Neural cell (in vitro differentiated cells): Measurements from ENCODE around the gene CCT3. TPM values are rescaled to one million over a fixed set of nuclear protein-coding genes. Genes with fewer than 3 reads are reported as not detected.

Source experiments
- H2AFZ ChIP-seq: fragments of 200-600, 300-800 bp; sonication (generic), shearing (Covaris generic); 2 replicates; pipeline ENCODE4 v1.6.0; 2014; ENCODE audit warnings: low read depth, mild to moderate bottlenecking, antibody characterized with exemption, low read length, moderate library complexity
- H3F3A ChIP-seq: fragments of 200-600 bp; shearing (Covaris generic); 2 replicates; pipeline ENCODE4 v1.6.1; 2016; ENCODE audit warnings: mild to moderate bottlenecking, moderate library complexity, mixed read lengths, antibody characterized with exemption, low read length; ENCODE audit not compliant: insufficient read depth, poor library complexity, severe bottlenecking
- H3K27ac ChIP-seq: fragments of 200-600, 300-800 bp; sonication (generic), shearing (Covaris generic); 2 replicates; pipeline ENCODE4 v1.5.1; 2014; ENCODE audit warnings: mild to moderate bottlenecking, low read length, moderate library complexity
- H3K27me3 ChIP-seq: fragments of 300-800, 200-600 bp; sonication (generic), shearing (Covaris generic); 2 replicates; pipeline ENCODE4 v1.6.0; 2014; ENCODE audit warnings: mild to moderate bottlenecking, low read depth, low read length, moderate library complexity; ENCODE audit not compliant: insufficient read depth
- H3K36me3 ChIP-seq: fragments of 300-800, 200-600 bp; sonication (generic), shearing (Covaris generic); 2 replicates; pipeline ENCODE4 v1.5.1; 2014; ENCODE audit warnings: mild to moderate bottlenecking, antibody characterized with exemption, low read length, moderate library complexity; ENCODE audit not compliant: insufficient read depth
- H3K4me2 ChIP-seq: fragments of 300-800, 200-600 bp; sonication (generic), shearing (Covaris generic); 2 replicates; pipeline ENCODE4 v1.6.0; 2014; ENCODE audit warnings: mild to moderate bottlenecking, low read length
- H3K4me3 ChIP-seq: fragments of 300-800, 200-600 bp; sonication (generic), shearing (Covaris generic); 2 replicates; pipeline ENCODE4 v1.5.1; 2014; ENCODE audit warnings: mild to moderate bottlenecking, low read length, moderate library complexity
- H3K79me2 ChIP-seq: fragments of 200-600 bp; shearing (Covaris generic); replicated peaks from 2 replicates; pipeline ENCODE4 v1.6.0; 2014; ENCODE audit warnings: mild to moderate bottlenecking, low read length, moderate library complexity; ENCODE audit not compliant: insufficient read depth
- H3K9ac ChIP-seq: fragments of 300-800, 200-600 bp; sonication (generic), shearing (Covaris generic); 2 replicates; pipeline ENCODE4 v1.6.1; 2016; ENCODE audit warnings: mild to moderate bottlenecking, low read length, mixed read lengths
- H3K9me2 ChIP-seq: fragments of 200-600 bp; shearing (Covaris generic); 2 replicates; pipeline ENCODE4 v1.6.1; 2016; ENCODE audit warnings: mild to moderate bottlenecking, low read length, mixed read lengths; ENCODE audit not compliant: insufficient read depth
- H3K9me3 ChIP-seq: fragments of 200-600, 300-800 bp; sonication (generic), shearing (Covaris generic); 2 replicates; pipeline ENCODE4 v1.6.1; 2016; ENCODE audit warnings: mild to moderate bottlenecking, mixed run types, low read length, moderate library complexity, mixed read lengths
- H4K20me1 ChIP-seq: fragments of 200-600 bp; shearing (Covaris generic); 2 replicates; pipeline ENCODE4 v1.6.1; 2016; ENCODE audit warnings: mild to moderate bottlenecking, mixed run types; ENCODE audit not compliant: insufficient read depth
- CTCF ChIP-seq: fragments of 450-650 bp; IDR thresholded peaks from 2 replicates; pipeline ENCODE4 v1.5.1; 2014; ENCODE audit warnings: antibody characterized with exemption, mild to moderate bottlenecking, moderate library complexity; ENCODE audit not compliant: poor library complexity, severe bottlenecking
- EP300 ChIP-seq: fragments of 450-650 bp; conservative IDR thresholded peaks from 2 replicates; pipeline ENCODE4 v1.6.1; 2014; ENCODE audit warnings: antibody characterized with exemption, mild to moderate bottlenecking, moderate library complexity; ENCODE audit not compliant: poor library complexity, severe bottlenecking
- MXI1 ChIP-seq: fragments of 450-650 bp; conservative IDR thresholded peaks from 2 replicates; pipeline ENCODE4 v1.6.1; 2014; ENCODE audit warnings: antibody characterized with exemption, mild to moderate bottlenecking; ENCODE audit not compliant: poor library complexity, severe bottlenecking
- RAD21 ChIP-seq: fragments of 450-650 bp; conservative IDR thresholded peaks from 2 replicates; pipeline ENCODE4 v1.6.1; 2014; ENCODE audit warnings: antibody characterized with exemption, mild to moderate bottlenecking, moderate library complexity
- REST ChIP-seq: IDR thresholded peaks from 2 replicates; pipeline ENCODE4 v1.6.1; 2012; ENCODE audit warnings: borderline replicate concordance
- SMC3 ChIP-seq: fragments of 450-650 bp; conservative IDR thresholded peaks from 2 replicates; pipeline ENCODE4 v1.6.1; 2014; ENCODE audit warnings: antibody characterized with exemption, mild to moderate bottlenecking, moderate library complexity; ENCODE audit not compliant: poor library complexity
- TAF1 ChIP-seq: IDR thresholded peaks from 2 replicates; pipeline ENCODE4 v1.6.1; 2012; ENCODE audit warnings: low read depth
- polyA plus RNA-seq: library from polyadenylated mRNA; depleted of rRNA; stranded (reverse); fragments of >200 nt; gene quantifications from 2 replicates; pipeline ENCODE4 v1.2.3, GENCODE V29; 2014

CCT3 gene
- polyA plus RNA-seq, 1 donor from 2014 or later, result 288 TPM

GRCh38 chr1:156263288-156263655, 74.8 kb downstream of the CCT3 start:
- Histone ChIP-seq H3K79me2 (no peaks in the 10 kb centered on the region), H3F3A (no peaks in the 10 kb centered on the region), H3K27ac (no peak overlapping the region), H3K36me3 (peaks cover 4% of the 10 kb centered on the region), H3K4me2 (no peak overlapping the region), H3K4me3 (no peak overlapping the region), H3K9me3 (no peaks in the 10 kb centered on the region), H4K20me1 (no peaks in the 10 kb centered on the region), H3K27me3 (no peaks in the 10 kb centered on the region), H3K9ac (no peak overlapping the region), H2AFZ (no peak overlapping the region), H3K9me2 (no peaks in the 10 kb centered on the region)
- no peak for TF ChIP-seq TAF1
- no peak for TF ChIP-seq EP300
- no peak for TF ChIP-seq REST
- TF ChIP-seq CTCF, result no peak
- TF ChIP-seq RAD21, result no peak
- TF ChIP-seq MXI1, result no peak

DNA sequence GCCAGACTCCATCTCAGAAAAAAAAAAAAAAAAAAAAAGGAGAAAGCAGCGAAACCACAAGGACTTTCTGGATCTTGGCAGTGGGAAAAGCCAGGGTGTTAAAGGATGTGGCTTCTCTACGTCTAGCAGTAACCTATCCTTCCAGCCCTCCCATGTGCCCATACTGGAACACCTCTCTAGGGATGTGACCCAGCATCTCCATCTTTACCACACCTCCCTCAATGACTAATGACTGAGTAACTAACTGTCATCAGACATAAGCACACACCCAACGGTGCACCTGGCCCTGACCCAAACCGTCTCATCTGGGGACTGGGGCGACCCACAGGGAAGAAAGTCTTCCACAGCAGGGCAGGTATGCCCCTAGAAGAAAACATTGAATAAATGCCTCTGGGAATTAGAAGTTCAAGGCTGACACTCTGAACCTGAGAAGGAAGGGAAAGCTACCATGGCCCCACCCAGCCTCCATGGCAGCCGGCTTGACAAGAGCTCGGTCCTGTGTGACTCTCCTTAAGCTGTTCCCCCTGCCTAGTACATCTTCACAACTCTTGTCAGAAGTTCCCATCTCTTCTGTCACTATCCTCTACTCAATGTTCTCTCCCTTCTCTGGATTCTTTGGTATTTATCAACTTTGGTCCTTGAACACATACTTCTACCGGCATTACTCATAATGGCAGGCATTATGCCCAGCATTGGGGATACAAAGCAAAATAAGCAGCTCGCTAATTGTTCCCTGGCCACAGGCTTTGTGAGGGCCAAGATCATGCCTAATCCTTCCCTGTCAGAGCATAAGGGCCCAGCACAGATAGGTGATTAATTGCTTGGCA, 75.4 kb downstream of the CCT3 start:
- no peaks in the 10 kb centered on the region for H3F3A ChIP-seq
- H3K4me2 ChIP-seq, result no peak overlapping the region
- TF ChIP-seq CTCF (no peak), SMC3 (no peak), RAD21 (no peak), EP300 (no peak), REST (no peak)
- no peaks in the 10 kb centered on the region for H3K27me3 ChIP-seq
- H3K79me2 ChIP-seq, result no peaks in the 10 kb centered on the region
- H3K36me3 ChIP-seq, result peaks cover 1% of the 10 kb centered on the region
- no peak overlapping the region for H3K27ac ChIP-seq
- H3K9me2 ChIP-seq, result no peaks in the 10 kb centered on the region
- H4K20me1 ChIP-seq, result no peaks in the 10 kb centered on the region
- no peak overlapping the region for H3K4me3 ChIP-seq
- H3K9me3 ChIP-seq, result no peaks in the 10 kb centered on the region
- H3K9ac ChIP-seq, result no peak overlapping the region
- H2AFZ ChIP-seq, result no peak overlapping the region
